B cell (primary cell): ENCODE measurements around the gene PNMA5. TPM values are rescaled to one million over a fixed set of nuclear protein-coding genes. Genes with fewer than 3 reads are reported as not detected.

Experiments
- ATAC-seq: fragments of 200-7000 bp; cut with Tn5 transposase; one replicate; pipeline ENCODE4 v1.10.0; 2021; ENCODE audit warnings: low read depth, mild to moderate bottlenecking, moderate number of reproducible peaks, moderate library complexity
- CTCF ChIA-PET: fragments of 350-600 bp; sonication (Branson Sonifier 250); formaldehyde crosslinking; loops from one replicate; lab custom pipeline; 2021; ENCODE audit warnings: antibody characterized with exemption, inconsistent platforms; lab: Charles Lee
- POLR2A ChIA-PET: fragments of 350-600 bp; sonication (Branson Sonifier 250); formaldehyde crosslinking; loops from one replicate; lab custom pipeline; 2021; ENCODE audit warnings: antibody characterized with exemption; lab: Charles Lee
- DNase-seq: peaks from one replicate; pipeline ENCODE4 v3.0.0; 2013
- H2AFZ ChIP-seq: 2 replicates; pipeline ENCODE4 v1.6.1; 2012; ENCODE audit warnings: mild to moderate bottlenecking, low read depth, low read length; ENCODE audit not compliant: insufficient read depth, poor library complexity, severe bottlenecking
- H3K27ac ChIP-seq, 2 donors: 1 replicate in 1 of 2; 2 replicates in 1 of 2; pipeline ENCODE4 v1.5.1; 2012 to 2013; ENCODE audit warnings: low read length in 2 of 2, mild to moderate bottlenecking in 2 of 2, moderate library complexity in 1 of 2
- H3K27me3 ChIP-seq, 4 experiments: fragments of 200-600 bp in 1 of 4; sonication (generic) in 1 of 4; replicated peaks in 1 of 4; 1 replicate in 2 of 4; 2 replicates in 2 of 4; pipeline versions ENCODE4 v1.6.1 to v1.7.0; 2013 to 2016; ENCODE audit warnings: low read length in 3 of 4, mild to moderate bottlenecking in 2 of 4, mixed read lengths in 1 of 4, moderate library complexity in 1 of 4; ENCODE audit not compliant: insufficient read depth in 4 of 4, control insufficient read depth in 3 of 4; ENCODE audit errors: control extremely low read depth in 1 of 4
- H3K36me3 ChIP-seq, 2 experiments: replicated peaks in 1 of 2; 1 replicate in 1 of 2; 2 replicates in 1 of 2; pipeline versions ENCODE4 v1.6.1 to v1.7.1; 2013; ENCODE audit warnings: low read length in 1 of 2; ENCODE audit not compliant: insufficient read depth in 2 of 2, control insufficient read depth in 1 of 2; ENCODE audit errors: control extremely low read depth in 1 of 2, extremely low read depth in 1 of 2
- H3K4me1 ChIP-seq, 2 donors: fragments of 200-600 bp in 1 of 2; sonication (generic) in 1 of 2; 1 replicate in 1 of 2; 2 replicates in 1 of 2; pipeline versions ENCODE4 v1.5.1 to v1.6.1; 2013 to 2017; ENCODE audit warnings: low read length in 2 of 2; ENCODE audit not compliant: control insufficient read depth in 2 of 2, insufficient read depth in 2 of 2
- H3K4me2 ChIP-seq: replicated peaks from 2 replicates; pipeline ENCODE3; 2012; ENCODE audit warnings: mild to moderate bottlenecking, low read depth, low read length; ENCODE audit not compliant: poor library complexity, severe bottlenecking
- H3K4me3 ChIP-seq, 5 experiments: fragments of 200-600 bp in 1 of 5; sonication (generic) in 1 of 5; 1 replicate in 3 of 5; 2 replicates in 2 of 5; pipeline versions ENCODE4 v1.5.1 to v1.7.0; 2011 to 2016; ENCODE audit warnings: low read length in 4 of 5, mild to moderate bottlenecking in 4 of 5, low read depth in 2 of 5, control low read depth in 1 of 5, moderate library complexity in 1 of 5; ENCODE audit not compliant: insufficient read depth in 1 of 5; ENCODE audit errors: control extremely low read depth in 1 of 5, extremely low read depth in 1 of 5
- H3K79me2 ChIP-seq: fragments of 200-600 bp; sonication (generic); one replicate; pipeline ENCODE4 v1.6.0; 2016; ENCODE audit warnings: low read length; ENCODE audit not compliant: control insufficient read depth, insufficient read depth
- H3K9ac ChIP-seq: fragments of 200-600 bp; sonication (generic); 2 replicates; pipeline ENCODE4 v1.6.1; 2017; ENCODE audit warnings: mild to moderate bottlenecking, low read length, moderate library complexity
- H3K9me3 ChIP-seq, 3 donors: one replicate each; pipeline versions ENCODE4 v1.6.1 to v1.7.1; 2013; ENCODE audit warnings: low read length in 2 of 3; ENCODE audit not compliant: control insufficient read depth in 2 of 3, insufficient read depth in 1 of 3; ENCODE audit errors: control extremely low read depth in 1 of 3
- H4K20me1 ChIP-seq: 2 replicates; pipeline ENCODE4 v1.6.0; 2012; ENCODE audit warnings: mild to moderate bottlenecking, low read length; ENCODE audit not compliant: insufficient read depth, control insufficient read depth, poor library complexity, severe bottlenecking
- H3K27ac Mint-ChIP-seq: one replicate; pipeline ENCODE4 v1.8.0; 2021; ENCODE audit warnings: mixed read lengths
- H3K27me3 Mint-ChIP-seq: one replicate; pipeline ENCODE4 v1.8.0; 2021; ENCODE audit warnings: mixed read lengths
- H3K4me1 Mint-ChIP-seq: one replicate; pipeline ENCODE4 v1.8.0; 2021; ENCODE audit warnings: mixed read lengths
- H3K4me3 Mint-ChIP-seq: one replicate; pipeline ENCODE4 v1.8.0; 2021; ENCODE audit warnings: mixed read lengths
- H3K9me3 Mint-ChIP-seq: one replicate; pipeline ENCODE4 v1.8.0; 2022; ENCODE audit warnings: mixed read lengths; ENCODE audit not compliant: insufficient read depth
- EZH2 ChIP-seq: IDR thresholded peaks from 2 replicates; pipeline ENCODE4 v1.6.1; 2012; ENCODE audit warnings: borderline replicate concordance, low read depth, mild to moderate bottlenecking, moderate library complexity, low read length; ENCODE audit not compliant: insufficient read depth, poor library complexity, severe bottlenecking
- WGBS: methylation state at CpG from one replicate; pipeline ENCODE4 v1.1.5; 2013; ENCODE audit warnings: missing lambda C conversion rate; ENCODE audit not compliant: insufficient coverage; 5-methylcytosine and 5-hydroxymethylcytosine counted together
- intact Hi-C: fragments of 100-400 bp; cut with micrococcal nuclease; formaldehyde crosslinking; loops from one replicate; pipeline ENCODE4 v1.10.0; 2022
- polyA plus RNA-seq: library from polyadenylated mRNA; depleted of rRNA; stranded (reverse); fragments of >200 nt; gene quantifications from 2 replicates; pipeline ENCODE4 v1.2.3, GENCODE V29; 2012
- total RNA-seq, 2 donors: library from RNA; stranded (reverse); fragments of 120-200 nt in 1 of 2; gene quantifications; 1 replicate in 1 of 2; 2 replicates in 1 of 2; pipeline versions ENCODE4 v1.2.3 to v1.2.4, GENCODE V29; 2013 to 2022
- TF ChIP-seq, protein P1 (sequence below): fragments of 200-600 bp; IDR thresholded peaks from one replicate; pipeline ENCODE4 v1.8.0; 2022; ENCODE audit warnings: antibody characterized with exemption, mild to moderate bottlenecking

PNMA5 gene
- total and polyA plus RNA-seq, 2 donors (not counting 1 experiment from before 2014, with no cell fraction given) = 0.49 to 0.62 TPM

DNA sequence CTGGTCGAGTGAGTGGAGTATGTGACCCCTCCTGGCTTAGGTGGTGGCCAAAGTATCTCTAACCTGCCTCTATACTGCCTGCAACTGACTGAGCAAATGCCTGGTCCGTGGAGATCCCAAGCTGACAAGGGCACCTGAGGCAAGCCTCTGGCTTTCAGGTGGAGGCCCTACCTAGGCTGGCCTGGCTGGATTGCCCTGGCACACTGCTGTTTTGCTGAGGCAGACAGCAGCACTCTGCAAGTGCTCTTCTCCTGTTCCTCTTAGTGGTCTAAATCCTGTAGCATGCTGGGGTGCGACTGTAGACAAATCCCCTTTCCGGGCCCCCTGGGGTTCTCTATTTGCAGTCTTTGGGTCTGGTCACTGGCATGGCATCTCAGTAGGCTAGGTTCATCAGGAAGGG lies 44.8 kb downstream of the PNMA5 start:
- H3K4me3 Mint-ChIP-seq = no peak overlapping the region
- Histone ChIP-seq H3K36me3 (no peaks in the 10 kb centered on the region), H3K79me2 (no peaks in the 10 kb centered on the region), H3K9me3 (no peaks in the 10 kb centered on the region), H3K4me3 (no peak overlapping the region), H3K27ac (no peak overlapping the region), H3K27me3 (no peaks in the 10 kb centered on the region), H3K4me1 (no peaks in the 10 kb centered on the region), H2AFZ (no peak overlapping the region), H4K20me1 (no peaks in the 10 kb centered on the region), H3K4me2 (no peak overlapping the region), H3K9ac (no peak overlapping the region)
- H3K9me3 Mint-ChIP-seq = no peaks in the 10 kb centered on the region
- CTCF ChIA-PET = no interaction called here
- H3K27me3 Mint-ChIP-seq = no peaks in the 10 kb centered on the region
- POLR2A ChIA-PET = no interaction called here
- H3K4me1 Mint-ChIP-seq = no peaks in the 10 kb centered on the region
- ATAC-seq (no peak), DNase-seq (no peak)
- 97% methylated on average over 3 of the region's 4 CpGs for WGBS
- no peak overlapping the region for H3K27ac Mint-ChIP-seq
- intact Hi-C loops = loop anchor here (10.0 kb wide), 1 partner anchor 1016 kb away; no protein-coding TSS in a partner anchor
- TF ChIP-seq EZH2 = no peak
- TF ChIP-seq, protein P1, sequence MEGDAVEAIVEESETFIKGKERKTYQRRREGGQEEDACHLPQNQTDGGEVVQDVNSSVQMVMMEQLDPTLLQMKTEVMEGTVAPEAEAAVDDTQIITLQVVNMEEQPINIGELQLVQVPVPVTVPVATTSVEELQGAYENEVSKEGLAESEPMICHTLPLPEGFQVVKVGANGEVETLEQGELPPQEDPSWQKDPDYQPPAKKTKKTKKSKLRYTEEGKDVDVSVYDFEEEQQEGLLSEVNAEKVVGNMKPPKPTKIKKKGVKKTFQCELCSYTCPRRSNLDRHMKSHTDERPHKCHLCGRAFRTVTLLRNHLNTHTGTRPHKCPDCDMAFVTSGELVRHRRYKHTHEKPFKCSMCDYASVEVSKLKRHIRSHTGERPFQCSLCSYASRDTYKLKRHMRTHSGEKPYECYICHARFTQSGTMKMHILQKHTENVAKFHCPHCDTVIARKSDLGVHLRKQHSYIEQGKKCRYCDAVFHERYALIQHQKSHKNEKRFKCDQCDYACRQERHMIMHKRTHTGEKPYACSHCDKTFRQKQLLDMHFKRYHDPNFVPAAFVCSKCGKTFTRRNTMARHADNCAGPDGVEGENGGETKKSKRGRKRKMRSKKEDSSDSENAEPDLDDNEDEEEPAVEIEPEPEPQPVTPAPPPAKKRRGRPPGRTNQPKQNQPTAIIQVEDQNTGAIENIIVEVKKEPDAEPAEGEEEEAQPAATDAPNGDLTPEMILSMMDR = no peak

- H3K4me3 ChIP-seq = no peak overlapping the region
- no peaks in the 10 kb centered on the region for H3K36me3 ChIP-seq
- H3K79me2 ChIP-seq = no peaks in the 10 kb centered on the region
- H3K4me1 ChIP-seq = peaks cover 5 to 7% of the 10 kb centered on the region in 2 donors
- H3K4me1 Mint-ChIP-seq = peaks cover 3% of the 10 kb centered on the region
- H3K27me3 ChIP-seq = no peaks in the 10 kb centered on the region
- no peak overlapping the region for H3K27ac Mint-ChIP-seq
- ATAC-seq = no peak
- no peak overlapping the region for H3K4me2 ChIP-seq
- no peak overlapping the region for H3K27ac ChIP-seq
- no peak overlapping the region for H3K9ac ChIP-seq
- no peaks in the 10 kb centered on the region for H4K20me1 ChIP-seq
- no peaks in the 10 kb centered on the region for H3K9me3 ChIP-seq
- TF ChIP-seq, protein P1 = no peak
- no peak for DNase-seq
- WGBS = 98% methylated on average over 4 of the region's 6 CpGs
- no peaks in the 10 kb centered on the region for H3K9me3 Mint-ChIP-seq
- H3K27me3 Mint-ChIP-seq = no peaks in the 10 kb centered on the region
- CTCF ChIA-PET = no interaction called here
- no peak overlapping the region for H2AFZ ChIP-seq
- intact Hi-C loops = loop anchor here (10.0 kb wide), 1 partner anchor 1018 kb away; no protein-coding TSS in a partner anchor
- POLR2A ChIA-PET = no interaction called here
- no peak overlapping the region for H3K4me3 Mint-ChIP-seq
These were observed 47.2 kb downstream of the PNMA5 start for GRCh38 chrX:152946681-152947080.
